Osteocyte (in vitro differentiated cells): ENCODE data around the gene AFAP1. TPM values are rescaled to one million over a fixed set of nuclear protein-coding genes. Genes with fewer than 3 reads are reported as not detected.

Source experiments
- DNase-seq: peaks from one replicate; pipeline ENCODE4 v3.0.0; 2021; ENCODE audit warnings: mixed read lengths; ENCODE audit not compliant: unreplicated experiment; ENCODE audit errors: extremely low spot score
- H3K27ac Mint-ChIP-seq: one replicate; pipeline ENCODE4 v1.8.0; 2021; ENCODE audit warnings: mild to moderate bottlenecking, mixed read lengths; ENCODE audit not compliant: unreplicated experiment
- H3K27me3 Mint-ChIP-seq: one replicate; pipeline ENCODE4 v1.8.0; 2021; ENCODE audit warnings: mixed read lengths; ENCODE audit not compliant: unreplicated experiment
- H3K36me3 Mint-ChIP-seq: one replicate; pipeline ENCODE4 v1.8.0; 2021; ENCODE audit warnings: mixed read lengths; ENCODE audit not compliant: unreplicated experiment
- H3K4me1 Mint-ChIP-seq: one replicate; pipeline ENCODE4 v1.8.0; 2021; ENCODE audit warnings: mixed read lengths; ENCODE audit not compliant: unreplicated experiment
- H3K4me3 Mint-ChIP-seq: one replicate; pipeline ENCODE4 v1.8.0; 2021; ENCODE audit warnings: mild to moderate bottlenecking, moderate library complexity, mixed read lengths; ENCODE audit not compliant: unreplicated experiment
- H3K9me3 Mint-ChIP-seq: one replicate; pipeline ENCODE4 v1.8.0; 2021; ENCODE audit warnings: mixed read lengths; ENCODE audit not compliant: unreplicated experiment
- total RNA-seq: library from RNA; stranded (reverse); gene quantifications from 2 replicates; pipeline ENCODE4 v1.2.1, GENCODE V29; 2021
- TF ChIP-seq, protein P1 (sequence below): fragments of 200-600 bp; sonication (generic); IDR thresholded peaks from 2 replicates; pipeline ENCODE4 v1.5.0; 2021; ENCODE audit warnings: antibody characterized with exemption, mild to moderate bottlenecking, moderate library complexity

AFAP1 gene
- total RNA-seq, 1 donor from 2014 or later = 66.9 TPM

DNA sequence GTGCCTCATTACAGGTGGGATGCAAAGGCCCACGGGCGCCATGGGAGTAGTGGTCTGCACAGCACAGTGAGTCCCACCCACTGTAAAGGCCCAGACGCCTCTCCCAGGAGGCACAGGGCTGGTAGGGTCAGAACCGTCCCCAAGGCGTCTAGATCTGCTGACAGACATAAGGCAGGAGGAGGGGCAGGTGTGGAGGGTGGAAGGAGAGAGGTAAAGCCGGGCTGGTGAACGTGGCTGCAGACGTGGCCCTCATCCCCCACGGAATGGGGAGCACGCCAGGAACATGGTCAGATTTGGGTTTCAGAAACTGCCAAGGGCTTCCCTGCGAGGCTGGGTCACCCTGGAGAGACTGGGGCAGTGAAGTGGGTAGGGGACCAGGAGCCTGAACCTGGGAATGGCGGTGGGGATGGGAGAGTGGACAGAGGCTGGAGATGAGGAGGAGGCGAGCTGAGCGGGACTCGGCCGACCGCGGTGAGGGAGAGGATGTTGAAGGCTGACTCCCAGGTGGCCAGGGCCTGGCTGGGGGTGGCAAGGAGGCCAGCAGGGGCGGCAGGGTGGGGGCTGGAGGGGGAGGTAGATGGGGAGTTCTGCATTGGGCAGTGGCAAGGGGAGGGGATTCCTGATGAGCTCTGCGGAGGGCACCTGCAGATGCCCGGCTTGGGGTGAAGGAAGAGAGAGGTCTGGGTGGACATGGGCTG lies 184.9 kb downstream of the AFAP1 start:
- no peak overlapping the region for H3K27ac Mint-ChIP-seq
- no peaks in the 10 kb centered on the region for H3K36me3 Mint-ChIP-seq
- H3K9me3 Mint-ChIP-seq = no peaks in the 10 kb centered on the region
- TF ChIP-seq, protein P1, sequence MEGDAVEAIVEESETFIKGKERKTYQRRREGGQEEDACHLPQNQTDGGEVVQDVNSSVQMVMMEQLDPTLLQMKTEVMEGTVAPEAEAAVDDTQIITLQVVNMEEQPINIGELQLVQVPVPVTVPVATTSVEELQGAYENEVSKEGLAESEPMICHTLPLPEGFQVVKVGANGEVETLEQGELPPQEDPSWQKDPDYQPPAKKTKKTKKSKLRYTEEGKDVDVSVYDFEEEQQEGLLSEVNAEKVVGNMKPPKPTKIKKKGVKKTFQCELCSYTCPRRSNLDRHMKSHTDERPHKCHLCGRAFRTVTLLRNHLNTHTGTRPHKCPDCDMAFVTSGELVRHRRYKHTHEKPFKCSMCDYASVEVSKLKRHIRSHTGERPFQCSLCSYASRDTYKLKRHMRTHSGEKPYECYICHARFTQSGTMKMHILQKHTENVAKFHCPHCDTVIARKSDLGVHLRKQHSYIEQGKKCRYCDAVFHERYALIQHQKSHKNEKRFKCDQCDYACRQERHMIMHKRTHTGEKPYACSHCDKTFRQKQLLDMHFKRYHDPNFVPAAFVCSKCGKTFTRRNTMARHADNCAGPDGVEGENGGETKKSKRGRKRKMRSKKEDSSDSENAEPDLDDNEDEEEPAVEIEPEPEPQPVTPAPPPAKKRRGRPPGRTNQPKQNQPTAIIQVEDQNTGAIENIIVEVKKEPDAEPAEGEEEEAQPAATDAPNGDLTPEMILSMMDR = no peak
- H3K27me3 Mint-ChIP-seq = no peaks in the 10 kb centered on the region
- no peak for DNase-seq
- H3K4me1 Mint-ChIP-seq = peaks cover 3% of the 10 kb centered on the region
- H3K4me3 Mint-ChIP-seq = no peak overlapping the region

DNA sequence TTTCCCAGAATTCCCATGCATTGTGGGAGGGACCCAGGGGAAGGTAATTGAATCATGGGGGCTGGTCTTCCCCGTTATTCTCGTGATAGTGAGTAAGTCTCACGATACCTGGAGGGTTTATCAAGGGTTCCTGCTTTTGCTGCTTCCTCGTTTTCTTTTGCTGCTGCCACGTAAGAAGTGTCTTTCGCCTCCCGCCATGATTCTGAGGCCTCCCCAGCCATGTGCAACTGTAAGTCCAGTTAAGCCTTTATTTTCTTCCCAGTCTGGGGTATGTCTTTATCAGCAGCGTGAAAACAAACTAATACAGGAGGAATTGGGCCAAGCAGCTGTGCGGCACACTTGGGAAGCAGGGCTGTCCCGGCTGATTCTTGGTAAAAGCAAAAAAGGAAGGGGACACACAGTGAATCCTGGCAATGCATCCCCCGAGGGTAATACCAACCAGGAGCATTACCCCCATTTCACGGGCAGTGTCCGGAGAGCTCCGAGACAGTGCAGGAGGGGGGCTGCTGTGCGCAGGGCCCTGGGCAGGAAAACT lies 185.7 kb downstream of the AFAP1 start:
- TF ChIP-seq, protein P1 = no peak
- H3K36me3 Mint-ChIP-seq = no peaks in the 10 kb centered on the region
- H3K4me3 Mint-ChIP-seq = no peak overlapping the region
- no peak overlapping the region for H3K27ac Mint-ChIP-seq
- no peaks in the 10 kb centered on the region for H3K9me3 Mint-ChIP-seq
- H3K27me3 Mint-ChIP-seq = no peaks in the 10 kb centered on the region
- peaks cover 3% of the 10 kb centered on the region for H3K4me1 Mint-ChIP-seq
- no peak for DNase-seq

DNA sequence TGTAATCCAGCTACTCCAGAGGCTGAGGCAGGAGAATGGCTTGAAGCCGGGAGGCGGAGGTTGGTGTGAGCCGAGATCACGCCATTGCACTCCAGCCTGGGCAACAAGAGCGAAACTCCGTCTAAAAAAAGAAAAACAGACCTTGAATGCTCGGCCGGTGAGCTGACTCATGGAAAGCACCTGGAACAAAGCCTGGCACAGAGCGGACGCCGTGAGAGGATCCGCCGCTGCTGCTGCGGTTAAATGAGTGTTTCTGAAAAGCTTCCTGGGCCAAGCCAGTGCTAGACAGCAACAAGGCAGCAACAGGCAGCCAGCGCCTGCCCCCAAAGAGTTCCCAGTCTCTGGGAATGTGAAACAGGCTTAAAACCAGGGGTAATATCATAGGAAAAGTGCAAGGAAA lies 186.4 kb downstream of the AFAP1 start:
- Mint-ChIP-seq H3K36me3 (no peaks in the 10 kb centered on the region), H3K4me3 (no peak overlapping the region), H3K27me3 (no peaks in the 10 kb centered on the region), H3K4me1 (peaks cover 3% of the 10 kb centered on the region), H3K9me3 (no peaks in the 10 kb centered on the region), H3K27ac (no peak overlapping the region)
- no peak for DNase-seq
- TF ChIP-seq, protein P1 = no peak

DNA sequence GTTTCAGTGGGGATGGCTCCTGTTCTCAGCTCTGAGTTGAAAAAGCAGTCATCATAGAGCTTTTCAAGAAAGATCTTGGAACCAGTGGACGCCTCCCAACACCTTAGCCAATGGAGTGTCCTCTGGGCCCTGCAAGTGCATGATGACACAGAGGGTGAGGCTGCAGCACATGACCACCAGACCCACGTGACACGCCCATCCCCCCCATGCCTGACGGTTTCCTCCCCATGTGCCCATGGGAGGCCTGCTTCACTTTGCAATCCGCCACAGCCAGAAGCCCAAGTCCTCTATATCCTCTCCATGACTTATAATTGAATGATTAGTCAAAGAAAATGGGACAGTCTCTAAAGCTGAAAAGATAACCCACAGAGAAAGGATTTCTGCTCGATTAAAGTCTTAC lies 187.0 kb downstream of the AFAP1 start:
- H3K9me3 Mint-ChIP-seq = no peaks in the 10 kb centered on the region
- no peaks in the 10 kb centered on the region for H3K27me3 Mint-ChIP-seq
- TF ChIP-seq, protein P1 = no peak
- no peak overlapping the region for H3K4me3 Mint-ChIP-seq
- H3K4me1 Mint-ChIP-seq = no peaks in the 10 kb centered on the region
- no peaks in the 10 kb centered on the region for H3K36me3 Mint-ChIP-seq
- no peak for DNase-seq
- no peak overlapping the region for H3K27ac Mint-ChIP-seq

DNA sequence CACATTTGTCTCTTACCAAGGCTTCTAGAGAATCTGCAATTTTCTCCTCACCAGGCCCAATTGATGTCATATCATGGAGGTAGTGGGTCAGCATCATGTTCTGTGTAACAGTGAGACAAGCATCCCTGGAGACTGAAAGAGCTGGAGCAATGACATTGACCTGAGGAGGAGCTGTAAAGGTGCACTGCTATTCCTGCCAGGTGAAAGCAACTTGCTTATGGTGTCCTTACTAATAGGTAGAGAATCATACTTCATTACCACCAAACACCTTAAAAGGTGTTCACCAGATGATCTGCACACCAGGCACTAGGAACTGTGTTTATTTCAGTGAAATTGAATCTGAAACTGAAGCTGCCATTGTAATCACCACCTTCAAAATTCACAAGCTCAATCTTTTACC lies 188.7 kb downstream of the AFAP1 start:
- Mint-ChIP-seq H3K4me1 (no peaks in the 10 kb centered on the region), H3K27me3 (no peaks in the 10 kb centered on the region), H3K9me3 (no peaks in the 10 kb centered on the region), H3K27ac (no peak overlapping the region), H3K36me3 (peaks cover 2% of the 10 kb centered on the region), H3K4me3 (no peak overlapping the region)
- DNase-seq = no peak
- TF ChIP-seq, protein P1 = no peak
